B cell (primary cell): ENCODE measurements around the gene SETBP1. TPM values are rescaled to one million over a fixed set of nuclear protein-coding genes. Genes with fewer than 3 reads are reported as not detected.

Experiments used
- ATAC-seq: fragments of 200-7000 bp; cut with Tn5 transposase; one replicate; pipeline ENCODE4 v1.10.0; 2021; ENCODE audit warnings: low read depth, mild to moderate bottlenecking, moderate number of reproducible peaks, moderate library complexity
- CTCF ChIA-PET: fragments of 350-600 bp; sonication (Branson Sonifier 250); formaldehyde crosslinking; loops from one replicate; lab custom pipeline; 2021; ENCODE audit warnings: antibody characterized with exemption, inconsistent platforms; lab: Charles Lee
- POLR2A ChIA-PET: fragments of 350-600 bp; sonication (Branson Sonifier 250); formaldehyde crosslinking; loops from one replicate; lab custom pipeline; 2021; ENCODE audit warnings: antibody characterized with exemption; lab: Charles Lee
- DNase-seq: peaks from one replicate; pipeline ENCODE4 v3.0.0; 2013
- H2AFZ ChIP-seq: 2 replicates; pipeline ENCODE4 v1.6.1; 2012; ENCODE audit warnings: mild to moderate bottlenecking, low read depth, low read length; ENCODE audit not compliant: insufficient read depth, poor library complexity, severe bottlenecking
- H3K27ac ChIP-seq, 2 donors: 1 replicate in 1 of 2; 2 replicates in 1 of 2; pipeline ENCODE4 v1.5.1; 2012 to 2013; ENCODE audit warnings: low read length in 2 of 2, mild to moderate bottlenecking in 2 of 2, moderate library complexity in 1 of 2
- H3K27me3 ChIP-seq, 4 experiments: fragments of 200-600 bp in 1 of 4; sonication (generic) in 1 of 4; replicated peaks in 1 of 4; 1 replicate in 2 of 4; 2 replicates in 2 of 4; pipeline versions ENCODE4 v1.6.1 to v1.7.0; 2013 to 2016; ENCODE audit warnings: low read length in 3 of 4, mild to moderate bottlenecking in 2 of 4, mixed read lengths in 1 of 4, moderate library complexity in 1 of 4; ENCODE audit not compliant: insufficient read depth in 4 of 4, control insufficient read depth in 3 of 4; ENCODE audit errors: control extremely low read depth in 1 of 4
- H3K36me3 ChIP-seq, 2 experiments: replicated peaks in 1 of 2; 1 replicate in 1 of 2; 2 replicates in 1 of 2; pipeline versions ENCODE4 v1.6.1 to v1.7.1; 2013; ENCODE audit warnings: low read length in 1 of 2; ENCODE audit not compliant: insufficient read depth in 2 of 2, control insufficient read depth in 1 of 2; ENCODE audit errors: control extremely low read depth in 1 of 2, extremely low read depth in 1 of 2
- H3K4me1 ChIP-seq, 2 donors: fragments of 200-600 bp in 1 of 2; sonication (generic) in 1 of 2; 1 replicate in 1 of 2; 2 replicates in 1 of 2; pipeline versions ENCODE4 v1.5.1 to v1.6.1; 2013 to 2017; ENCODE audit warnings: low read length in 2 of 2; ENCODE audit not compliant: control insufficient read depth in 2 of 2, insufficient read depth in 2 of 2
- H3K4me2 ChIP-seq: replicated peaks from 2 replicates; pipeline ENCODE3; 2012; ENCODE audit warnings: mild to moderate bottlenecking, low read depth, low read length; ENCODE audit not compliant: poor library complexity, severe bottlenecking
- H3K4me3 ChIP-seq, 5 experiments: fragments of 200-600 bp in 1 of 5; sonication (generic) in 1 of 5; 1 replicate in 3 of 5; 2 replicates in 2 of 5; pipeline versions ENCODE4 v1.5.1 to v1.7.0; 2011 to 2016; ENCODE audit warnings: low read length in 4 of 5, mild to moderate bottlenecking in 4 of 5, low read depth in 2 of 5, control low read depth in 1 of 5, moderate library complexity in 1 of 5; ENCODE audit not compliant: insufficient read depth in 1 of 5; ENCODE audit errors: control extremely low read depth in 1 of 5, extremely low read depth in 1 of 5
- H3K79me2 ChIP-seq: fragments of 200-600 bp; sonication (generic); one replicate; pipeline ENCODE4 v1.6.0; 2016; ENCODE audit warnings: low read length; ENCODE audit not compliant: control insufficient read depth, insufficient read depth
- H3K9ac ChIP-seq: fragments of 200-600 bp; sonication (generic); 2 replicates; pipeline ENCODE4 v1.6.1; 2017; ENCODE audit warnings: mild to moderate bottlenecking, low read length, moderate library complexity
- H3K9me3 ChIP-seq, 3 donors: one replicate each; pipeline versions ENCODE4 v1.6.1 to v1.7.1; 2013; ENCODE audit warnings: low read length in 2 of 3; ENCODE audit not compliant: control insufficient read depth in 2 of 3, insufficient read depth in 1 of 3; ENCODE audit errors: control extremely low read depth in 1 of 3
- H4K20me1 ChIP-seq: 2 replicates; pipeline ENCODE4 v1.6.0; 2012; ENCODE audit warnings: mild to moderate bottlenecking, low read length; ENCODE audit not compliant: insufficient read depth, control insufficient read depth, poor library complexity, severe bottlenecking
- H3K27ac Mint-ChIP-seq: one replicate; pipeline ENCODE4 v1.8.0; 2021; ENCODE audit warnings: mixed read lengths
- H3K27me3 Mint-ChIP-seq: one replicate; pipeline ENCODE4 v1.8.0; 2021; ENCODE audit warnings: mixed read lengths
- H3K4me1 Mint-ChIP-seq: one replicate; pipeline ENCODE4 v1.8.0; 2021; ENCODE audit warnings: mixed read lengths
- H3K4me3 Mint-ChIP-seq: one replicate; pipeline ENCODE4 v1.8.0; 2021; ENCODE audit warnings: mixed read lengths
- H3K9me3 Mint-ChIP-seq: one replicate; pipeline ENCODE4 v1.8.0; 2022; ENCODE audit warnings: mixed read lengths; ENCODE audit not compliant: insufficient read depth
- CTCF ChIP-seq: fragments of 200-600 bp; IDR thresholded peaks from one replicate; pipeline ENCODE4 v1.8.0; 2022; ENCODE audit warnings: antibody characterized with exemption, mild to moderate bottlenecking
- EZH2 ChIP-seq: IDR thresholded peaks from 2 replicates; pipeline ENCODE4 v1.6.1; 2012; ENCODE audit warnings: borderline replicate concordance, low read depth, mild to moderate bottlenecking, moderate library complexity, low read length; ENCODE audit not compliant: insufficient read depth, poor library complexity, severe bottlenecking
- WGBS: methylation state at CpG from one replicate; pipeline ENCODE4 v1.1.5; 2013; ENCODE audit warnings: missing lambda C conversion rate; ENCODE audit not compliant: insufficient coverage; 5-methylcytosine and 5-hydroxymethylcytosine counted together
- intact Hi-C: fragments of 100-400 bp; cut with micrococcal nuclease; formaldehyde crosslinking; loops from one replicate; pipeline ENCODE4 v1.10.0; 2022
- polyA plus RNA-seq: library from polyadenylated mRNA; depleted of rRNA; stranded (reverse); fragments of >200 nt; gene quantifications from 2 replicates; pipeline ENCODE4 v1.2.3, GENCODE V29; 2012
- total RNA-seq, 2 donors: library from RNA; stranded (reverse); fragments of 120-200 nt in 1 of 2; gene quantifications; 1 replicate in 1 of 2; 2 replicates in 1 of 2; pipeline versions ENCODE4 v1.2.3 to v1.2.4, GENCODE V29; 2013 to 2022

Gene SETBP1
- total and polyA plus RNA-seq, 2 donors (not counting 1 experiment from before 2014, with no cell fraction given), result 15.1 to 129 TPM

GRCh38 chr18:44859263-44859662, 178.6 kb downstream of the SETBP1 start:
- Histone ChIP-seq H3K79me2 (peaks cover 81% of the 10 kb centered on the region), H2AFZ (no peak overlapping the region), H3K4me3 (no peak overlapping the region), H3K27me3 (no peaks in the 10 kb centered on the region), H3K9me3 (no peaks in the 10 kb centered on the region), H3K27ac (no peak overlapping the region), H3K36me3 (no peaks in the 10 kb centered on the region), H3K4me2 (no peak overlapping the region), H3K9ac (no peak overlapping the region), H3K4me1 (peaks cover 12 to 17% of the 10 kb centered on the region in 2 donors), H4K20me1 (peaks cover 54% of the 10 kb centered on the region)
- POLR2A ChIA-PET, result no interaction called here
- intact Hi-C loops, result no loop called here
- H3K4me1 Mint-ChIP-seq, result peaks cover 47% of the 10 kb centered on the region
- ATAC-seq, result peak; percentile 39
- CTCF ChIA-PET, result no interaction called here
- DNase-seq, result no peak
- H3K27me3 Mint-ChIP-seq, result no peaks in the 10 kb centered on the region
- no peak overlapping the region for H3K4me3 Mint-ChIP-seq
- H3K9me3 Mint-ChIP-seq, result no peaks in the 10 kb centered on the region
- TF ChIP-seq EZH2 (no peak), CTCF (no peak)
- peak overlapping the region; percentile 27 for H3K27ac Mint-ChIP-seq

DNA sequence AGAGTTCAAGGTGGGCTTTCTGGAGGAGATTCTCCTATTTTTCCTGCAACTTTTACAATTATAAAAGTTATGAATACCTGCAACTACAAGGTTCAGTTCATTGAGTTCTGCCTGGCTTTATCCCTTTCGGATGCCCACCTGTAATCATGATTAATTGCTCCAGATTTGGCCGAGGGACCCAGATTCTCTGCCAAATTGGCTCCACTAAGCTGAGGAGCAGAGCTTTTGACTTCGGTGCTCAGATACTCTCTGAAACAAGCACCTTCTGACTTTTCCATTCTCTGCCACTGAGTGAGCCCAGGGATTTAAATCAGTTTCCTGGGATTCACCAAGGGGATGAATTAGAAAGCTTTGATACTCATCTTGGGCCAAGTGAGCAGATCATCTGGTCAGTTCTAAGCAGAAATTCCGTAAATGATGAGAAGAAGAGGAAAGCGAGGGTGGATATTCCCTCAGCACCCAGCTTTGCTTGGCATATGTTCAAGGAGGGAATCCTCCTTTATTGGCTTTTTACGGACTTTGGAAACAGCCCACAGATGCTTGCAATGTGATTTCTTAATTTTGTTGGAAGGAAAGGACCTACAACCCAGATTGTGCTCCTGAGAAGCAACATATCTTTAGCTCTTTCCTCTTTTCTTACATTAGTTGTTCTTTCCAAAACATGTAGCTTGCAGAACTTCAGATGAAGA, 179.2 kb downstream of the SETBP1 start:
- Histone ChIP-seq H3K4me2 (no peak overlapping the region), H3K9ac (no peak overlapping the region), H2AFZ (no peak overlapping the region), H3K27me3 (no peaks in the 10 kb centered on the region), H3K9me3 (no peaks in the 10 kb centered on the region), H3K4me3 (no peak overlapping the region), H3K4me1 (peaks cover 11 to 12% of the 10 kb centered on the region in 2 donors), H3K36me3 (no peaks in the 10 kb centered on the region), H4K20me1 (peaks cover 54% of the 10 kb centered on the region), H3K79me2 (peaks cover 80% of the 10 kb centered on the region), H3K27ac (no peak overlapping the region)
- Mint-ChIP-seq H3K4me1 (peaks cover 42% of the 10 kb centered on the region), H3K9me3 (no peaks in the 10 kb centered on the region), H3K4me3 (no peak overlapping the region), H3K27ac (no peak overlapping the region), H3K27me3 (no peaks in the 10 kb centered on the region)
- TF ChIP-seq EZH2 (no peak), CTCF (no peak)
- WGBS, result 75% methylated on average over 4 of the region's 6 CpGs
- intact Hi-C loops, result no loop called here
- CTCF ChIA-PET, result no interaction called here
- no peak for DNase-seq
- POLR2A ChIA-PET, result interaction anchor here (0.7 kb wide), 1 partner anchor 152 kb away, joined by 3 read pairs; no protein-coding TSS in a partner anchor
- no peak for ATAC-seq
